ENCODE data around the gene DHDH. TPM values are rescaled to one million over a fixed set of nuclear protein-coding genes. Genes with fewer than 3 reads are reported as not detected.

The DHDH gene
- total RNA-seq, 1 donor from 2014 or later = 1.9 TPM

DNA sequence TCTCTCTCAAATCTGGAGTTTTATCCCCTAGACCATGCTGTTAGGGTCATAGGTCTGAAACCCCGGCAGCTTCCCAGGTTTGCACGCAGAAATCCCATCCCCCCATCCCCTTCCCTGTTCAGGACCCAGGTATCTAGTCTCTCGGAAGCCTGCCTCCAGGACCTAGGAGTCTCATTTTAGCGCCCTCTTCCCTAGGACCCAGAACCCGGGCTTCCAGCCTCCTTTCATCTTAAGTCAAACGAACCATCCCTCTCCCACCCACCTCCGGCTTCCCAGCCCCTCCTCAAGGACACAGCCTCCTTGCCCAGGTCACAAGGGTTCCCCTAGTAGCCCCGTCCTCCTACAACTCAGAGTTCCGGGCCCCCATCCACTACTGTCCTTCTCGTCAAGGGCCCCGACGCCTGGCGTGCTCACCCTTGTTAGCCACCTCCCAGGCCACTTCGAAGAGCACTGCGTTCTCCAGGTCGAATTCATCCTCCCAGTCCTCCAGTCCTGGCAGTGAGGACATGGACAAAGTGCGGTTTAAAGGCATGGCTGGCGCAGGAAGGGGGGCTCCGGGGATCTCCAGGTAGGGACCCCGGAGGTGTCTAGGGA is 59.2 kb downstream of the DHDH start:
- DNase-seq (ENCODE audit: low spot score) = no peak

DNA sequence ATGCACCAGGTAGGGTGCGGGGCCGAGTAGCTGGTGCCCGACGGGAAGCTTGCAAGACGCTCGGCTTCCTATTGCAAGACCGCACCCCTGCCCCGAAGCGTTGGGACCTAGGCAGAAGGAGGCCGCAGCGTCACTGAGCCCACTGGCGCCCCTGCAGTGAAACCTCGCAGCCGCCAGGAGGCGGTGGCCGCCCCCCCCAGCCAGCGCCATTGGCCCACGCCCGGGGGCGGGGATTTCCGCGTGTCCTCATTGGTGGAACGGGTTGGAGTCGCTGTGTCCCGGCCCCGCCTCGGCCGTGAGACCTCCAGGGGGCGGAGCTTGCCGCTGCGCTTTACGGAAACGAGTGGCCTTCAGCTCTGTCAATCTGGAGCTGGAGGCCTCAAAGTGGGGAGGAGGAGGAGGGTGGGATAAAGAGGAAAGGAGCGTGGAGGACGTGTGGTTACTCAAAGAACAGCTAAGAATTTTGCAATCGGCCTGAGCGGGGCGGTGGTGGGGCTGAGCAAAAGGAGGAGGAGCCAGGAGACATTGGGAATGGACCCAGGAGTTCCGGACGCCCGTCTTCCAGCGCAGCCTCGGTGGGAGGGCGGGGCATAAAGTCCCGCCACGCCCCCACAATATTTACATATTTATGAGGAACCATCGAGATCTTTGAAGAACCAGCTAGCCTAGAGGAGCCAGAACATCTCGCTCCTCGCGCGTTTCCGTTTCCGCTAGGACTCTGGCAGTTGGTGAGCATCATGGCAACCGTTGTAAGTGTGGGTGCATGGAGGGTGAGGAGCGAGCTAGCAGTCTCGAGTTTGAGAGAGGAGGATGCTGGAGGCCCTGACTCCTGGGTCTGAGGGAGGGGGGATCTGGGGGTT is 59.9 kb downstream of the DHDH start, which contains the start of the genes GYS1 and RUVBL2:
TSS of gene GYS1 (minus strand) at position 135 of the 860 bp plus-strand sequence. CDS start 197 bp downstream, outside the sequence.
TSS of gene RUVBL2 (plus strand) at position 713 of the 860 bp plus-strand sequence. CDS start at position 738, 25 bp downstream.
- peak; percentile 100 for DNase-seq (ENCODE audit: low spot score)

DNA sequence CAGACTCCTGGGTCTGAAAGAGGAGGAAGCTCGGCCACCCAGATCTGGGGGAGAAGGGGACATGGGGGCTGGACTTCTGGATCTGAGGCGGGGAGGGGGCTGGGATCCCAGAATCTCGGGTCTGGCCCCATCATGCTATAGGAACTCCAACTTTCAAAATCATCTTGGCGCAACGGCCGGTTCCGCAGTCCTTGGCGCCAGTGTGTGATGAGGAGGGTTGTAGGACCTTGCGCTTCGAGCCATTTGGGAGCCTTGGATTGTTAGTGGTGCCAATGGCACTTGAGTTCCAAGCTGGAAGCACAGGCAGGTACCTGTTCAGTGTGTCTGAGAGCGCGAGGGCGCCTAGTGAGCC is 60.5 kb downstream of the DHDH start:
- no peak for DNase-seq (ENCODE audit: low spot score)

Other genes with a start within 250 kb of the DHDH start
- gene FUT2, start 237.7 kb upstream of the DHDH start, total RNA-seq = 78.1 TPM
- gene MAMSTR, start 214.0 kb upstream of the DHDH start, total RNA-seq = 1.6 TPM
- 13.1 TPM for gene RASIP1, start 193.1 kb upstream of the DHDH start, total RNA-seq
- gene IZUMO1, start 186.8 kb upstream of the DHDH start, total RNA-seq = 0.20 TPM
- 1.0 TPM for gene FUT1, start 181.1 kb upstream of the DHDH start, total RNA-seq
- not detected for gene FGF21, start 178.2 kb upstream of the DHDH start, total RNA-seq
- 56.3 TPM for gene BCAT2, start 122.7 kb upstream of the DHDH start, total RNA-seq
- 10.6 TPM for gene HSD17B14, start 97.2 kb upstream of the DHDH start, total RNA-seq
- gene PLEKHA4, start 65.1 kb upstream of the DHDH start, total RNA-seq = 18.9 TPM
- 42.7 TPM for gene PPP1R15A, start 61.3 kb upstream of the DHDH start, total RNA-seq
- gene TULP2, start 35.0 kb upstream of the DHDH start, total RNA-seq = 0.75 TPM
- gene NUCB1, start 33.4 kb upstream of the DHDH start, total RNA-seq = 292 TPM
- 110 TPM for gene BAX, start 21.2 kb downstream of the DHDH start, total RNA-seq
- gene FTL, start 31.6 kb downstream of the DHDH start, total RNA-seq = 4,398 TPM
- 41.3 TPM for gene GYS1, start 59.6 kb downstream of the DHDH start, total RNA-seq
- gene RUVBL2, start 60.2 kb downstream of the DHDH start, total RNA-seq = 60.3 TPM
- not detected for gene LHB, start 83.4 kb downstream of the DHDH start, total RNA-seq
- not detected for gene CGB3, start 90.6 kb downstream of the DHDH start, total RNA-seq
- not detected for gene CGB2, start 98.2 kb downstream of the DHDH start, total RNA-seq
- gene CGB1, start 103.2 kb downstream of the DHDH start, total RNA-seq = not detected
- gene CGB5, start 110.1 kb downstream of the DHDH start, total RNA-seq = not detected
- not detected for gene CGB8, start 115.4 kb downstream of the DHDH start, total RNA-seq
- gene CGB7, start 124.0 kb downstream of the DHDH start, total RNA-seq = 0.14 TPM
- gene NTF4, start 131.1 kb downstream of the DHDH start, total RNA-seq = 0.26 TPM
- not detected for gene KCNA7, start 139.0 kb downstream of the DHDH start, total RNA-seq
- 300 TPM for gene SNRNP70, start 151.8 kb downstream of the DHDH start, total RNA-seq
- gene LIN7B, start 180.7 kb downstream of the DHDH start, total RNA-seq = 6.8 TPM
- 2.7 TPM for gene C19orf73, start 185.4 kb downstream of the DHDH start, total RNA-seq
- 9.7 TPM for gene PPFIA3, start 185.8 kb downstream of the DHDH start, total RNA-seq
- 2.1 TPM for gene HRC, start 221.7 kb downstream of the DHDH start, total RNA-seq
- gene TRPM4, start 224.1 kb downstream of the DHDH start, total RNA-seq = 145 TPM